HG03139 (cell line): ENCODE measurements around the gene MT1B.

ENCODE experiments used
- ATAC-seq: cut with Tn5 transposase; IDR thresholded peaks from one replicate; pipeline ENCODE4 v1.9.1; 2021; ENCODE audit not compliant: unreplicated experiment

MT1B gene

GRCh38 chr16:56636616-56637413, 14.9 kb upstream of the MT1B start:
- ATAC-seq, result no peak

GRCh38 chr16:56637814-56638750, 13.6 kb upstream of the MT1B start, which contains the start of gene MT1A:
Gene MT1A, plus strand, starts transcription at chr16:56638666. Its CDS starts 73 bp downstream, at chr16:56638739.
- no peak for ATAC-seq

- no peak for ATAC-seq
These were observed 12.6 kb upstream of the MT1B start for GRCh38 chr16:56639045-56639444.

GRCh38 chr16:56640076-56640475, 11.6 kb upstream of the MT1B start:
- no peak for ATAC-seq

- no peak for ATAC-seq
These were observed 10.5 kb upstream of the MT1B start for GRCh38 chr16:56641166-56641565.

GRCh38 chr16:56643080-56643778, 8.5 kb upstream of the MT1B start:
- no peak for ATAC-seq

GRCh38 chr16:56643833-56644232, 7.9 kb upstream of the MT1B start:
- ATAC-seq, result no peak

- ATAC-seq, result no peak
These were observed 6.4 kb upstream of the MT1B start for GRCh38 chr16:56645311-56645710.

GRCh38 chr16:56645838-56646237, 5.8 kb upstream of the MT1B start:
- ATAC-seq, result no peak

GRCh38 chr16:56647641-56648431, 3.9 kb upstream of the MT1B start:
- no peak for ATAC-seq

GRCh38 chr16:56649271-56649670, 2.4 kb upstream of the MT1B start:
- ATAC-seq, result no peak

- no peak for ATAC-seq
These were observed 1.9 kb upstream of the MT1B start for GRCh38 chr16:56649820-56650219.

- ATAC-seq, result no peak
These were observed 914 bp downstream of the MT1B start for GRCh38 chr16:56652600-56652999.

- ATAC-seq, result no peak
These were observed 1.5 kb downstream of the MT1B start for GRCh38 chr16:56653218-56653617.

- ATAC-seq, result no peak
These were observed 6.1 kb downstream of the MT1B start, which contains the start of gene MT1F for GRCh38 chr16:56657555-56658326. Gene MT1F, plus strand, starts transcription at chr16:56657959. Its CDS starts 100 bp downstream, at chr16:56658059.

- ATAC-seq, result no peak
These were observed 6.7 kb downstream of the MT1B start for GRCh38 chr16:56658327-56658875.

- ATAC-seq, result no peak
These were observed 11.0 kb downstream of the MT1B start for GRCh38 chr16:56662357-56663354.

- ATAC-seq, result no peak
These were observed 12.8 kb downstream of the MT1B start for GRCh38 chr16:56664506-56664905.
